Small intestine (tissue), 16 donors: ENCODE results near the gene DHX16. TPM values are rescaled to one million over a fixed set of nuclear protein-coding genes. Genes with fewer than 3 reads are reported as not detected.
"Not testable (repeated sequence)": the region's sequence is repeated elsewhere in the genome, so short reads cannot be mapped to it uniquely, and the experiment has no call there.

ENCODE experiments used
- DNase-seq, 2 donors: peaks; one replicate each; pipeline versions ENCODE4 v3.0.0 to v3.0.0-alpha.2; 2013
- FAIRE-seq: peaks from 2 replicates; lab custom pipeline; 2012; peaks lifted over from hg19 to GRCh38; lab: Jason Lieb, UNC
- H3K27ac ChIP-seq, 3 donors: one replicate each; pipeline ENCODE4 v1.5.1; 2013; ENCODE audit warnings: low read length in 2 of 3, mild to moderate bottlenecking in 2 of 3, control low read depth in 1 of 3, inconsistent platforms in 1 of 3, low read depth in 1 of 3, moderate library complexity in 1 of 3
- H3K27me3 ChIP-seq, 3 donors: one replicate each; pipeline ENCODE4 v1.6.1; 2013; ENCODE audit warnings: low read length in 3 of 3, inconsistent platforms in 1 of 3; ENCODE audit not compliant: control insufficient read depth in 3 of 3, insufficient read depth in 3 of 3
- H3K36me3 ChIP-seq, 3 donors: one replicate each; pipeline ENCODE4 v1.6.1; 2013; ENCODE audit warnings: low read length in 3 of 3, inconsistent platforms in 1 of 3, low read depth in 1 of 3, mild to moderate bottlenecking in 1 of 3, moderate library complexity in 1 of 3; ENCODE audit not compliant: control insufficient read depth in 3 of 3, insufficient read depth in 2 of 3
- H3K4me1 ChIP-seq, 3 donors: one replicate each; pipeline ENCODE4 v1.6.1; 2013; ENCODE audit warnings: low read length in 2 of 3, inconsistent platforms in 1 of 3, low read depth in 1 of 3, mild to moderate bottlenecking in 1 of 3, moderate library complexity in 1 of 3; ENCODE audit not compliant: control insufficient read depth in 3 of 3, insufficient read depth in 2 of 3
- H3K4me3 ChIP-seq, 3 donors: one replicate each; pipeline ENCODE4 v1.5.1; 2013; ENCODE audit warnings: low read length in 3 of 3, control low read depth in 1 of 3, inconsistent platforms in 1 of 3, low read depth in 1 of 3, mild to moderate bottlenecking in 1 of 3, moderate library complexity in 1 of 3
- H3K9me3 ChIP-seq, 2 donors: one replicate each; pipeline ENCODE4 v1.6.1; 2013; ENCODE audit warnings: low read depth in 1 of 2, low read length in 1 of 2; ENCODE audit not compliant: control insufficient read depth in 2 of 2, insufficient read depth in 1 of 2
- WGBS, 3 donors: extraction: QIAGEN DNeasy Blood & Tissue Kit; methylation state at CpG; one replicate each; pipeline ENCODE4 v1.1.7; 2013; 5-methylcytosine and 5-hydroxymethylcytosine counted together
- long read RNA-seq, 10 donors: transcript quantifications; one replicate each; lab custom pipeline, GENCODE V29; 2026
- polyA plus RNA-seq, 4 donors: library from polyadenylated mRNA; stranded (reverse) in 3 of 4; unstranded in 1 of 4; fragments of 200-250 nt in 3 of 4; fragments of 120-200 nt in 1 of 4; gene quantifications; one replicate each; pipeline versions ENCODE4 v1.2.1 to v1.2.3, GENCODE V29; 2013
- donor health status: healthy with polysubstance abuse.
- donor health status: control.
- donor health status: control.
- donor health status: Bipolar disorder and iron deficiency.
- donor health status: healthy.

The DHX16 gene
- 10 to 100 TPM; 27.5 to 82.5 (median 51.4) TPM for polyA plus RNA-seq
- long read RNA-seq, donor 1, partial matches to known transcripts: 5 of 5 reads
- long read RNA-seq, donor 1, other reads (novel, unspliced or antisense): 0 of 5 reads
- long read RNA-seq, donor 2, partial matches to known transcripts: 0 of 1 reads
- long read RNA-seq, donor 2, other reads (novel, unspliced or antisense): 0 of 1 reads
- long read RNA-seq, donor 3, partial matches to known transcripts: 5 of 7 reads
- long read RNA-seq, donor 3, other reads (novel, unspliced or antisense): 0 of 7 reads
- long read RNA-seq, donor 4: 0 reads
- long read RNA-seq, donor 5: 0 reads
- long read RNA-seq, donor 6, partial matches to known transcripts: 0 of 2 reads
- long read RNA-seq, donor 6, other reads (novel, unspliced or antisense): 0 of 2 reads
- long read RNA-seq, donor 7, transcript DHX16-202 (20 exons, 3,445 nt): major isoform, 5 of 5 reads
- long read RNA-seq, donor 7, partial matches to known transcripts: 0 of 5 reads
- long read RNA-seq, donor 7, other reads (novel, unspliced or antisense): 0 of 5 reads
- long read RNA-seq, donor 8, partial matches to known transcripts: 0 of 1 reads
- long read RNA-seq, donor 8, other reads (novel, unspliced or antisense): 0 of 1 reads
- long read RNA-seq, donor 9: 0 reads
- long read RNA-seq, donor 10, partial matches to known transcripts: 0 of 1 reads
- long read RNA-seq, donor 10, other reads (novel, unspliced or antisense): 0 of 1 reads

- 0 to 1% (median 1%) methylated on average over 57 of the region's 57 CpGs for WGBS, 3 donors
- H3K36me3 ChIP-seq: peaks cover 11 to 43% (median 18%) of the 10 kb centered on the region in 3 donors
- peak within 1 kb of the TSS; percentile 81 to 90 (median 84) for H3K27ac ChIP-seq
- H3K4me3 ChIP-seq: peak within 1 kb of the TSS; percentile 88 to 96 (median 88)
- FAIRE-seq (no peak), DNase-seq (peak; percentile 97 to 98)
- H3K4me1 ChIP-seq: peaks cover 0 to 6% (median 5%) of the 10 kb centered on the region in 3 donors
- no peaks in the 10 kb centered on the region for H3K9me3 ChIP-seq
- H3K27me3 ChIP-seq: no peaks in the 10 kb centered on the region
Observed at GRCh38 chr6:30672445-30673253, at the start of gene DHX16. TSS of gene DHX16 (minus strand) at chr6:30673006. CDS start at chr6:30672841, 165 bp downstream.

GRCh38 chr6:30722025-30722279 lies 49.1 kb upstream of the DHX16 start:
- not testable (repeated sequence) for H3K27me3 ChIP-seq, DNase-seq, H3K4me1 ChIP-seq, FAIRE-seq, H3K9me3 ChIP-seq
- WGBS, 3 donors: 5 to 7% (median 6%) methylated on average over 10 of the region's 10 CpGs
- Histone ChIP-seq H3K4me3 (peak overlapping the region; percentile 39 to 78 (median 73)), H3K36me3 (peaks cover 0 to 45% (median 16%) of the 10 kb centered on the region in 3 donors), H3K27ac (peak overlapping the region; percentile 74 to 94 (median 91))

- WGBS, 3 donors: 1 to 2% (median 1%) methylated on average over 51 to 71 of the region's 71 CpGs
- peaks cover 0 to 42% (median 16%) of the 10 kb centered on the region in 3 donors for H3K36me3 ChIP-seq
- DNase-seq: peak; percentile 87 to 97
- H3K9me3 ChIP-seq: no peaks in the 10 kb centered on the region
- peak overlapping the region; percentile 80 to 96 (median 92) for H3K4me3 ChIP-seq
- H3K27me3 ChIP-seq: no peaks in the 10 kb centered on the region
- peaks cover 0 to 7% (median 0%) of the 10 kb centered on the region in 3 donors for H3K4me1 ChIP-seq
- no peak for FAIRE-seq
- peak overlapping the region; percentile 88 to 97 (median 92) for H3K27ac ChIP-seq
Observed at GRCh38 chr6:30721198-30722024, 48.6 kb upstream of the DHX16 start.

GRCh38 chr6:30720738-30721197 lies 48.0 kb upstream of the DHX16 start:
- WGBS, 3 donors: 0 to 1% (median 0%) methylated on average over 27 to 29 of the region's 29 CpGs

GRCh38 chr6:30719791-30720737 lies 47.3 kb upstream of the DHX16 start, which contains the start of gene TUBB:
TSS of gene TUBB (plus strand) at chr6:30720352. CDS start at chr6:30720507, 155 bp downstream.
- H3K27me3 ChIP-seq: no peaks in the 10 kb centered on the region
- peak within 1 kb of the TSS; percentile 80 to 96 (median 92) for H3K4me3 ChIP-seq
- H3K4me1 ChIP-seq: peaks cover 0 to 8% (median 0%) of the 10 kb centered on the region in 3 donors
- WGBS, 3 donors: 0 to 1% (median 1%) methylated on average over 38 of the region's 38 CpGs
- FAIRE-seq (no peak), DNase-seq (peak; percentile 98 to 99)
- no peaks in the 10 kb centered on the region for H3K9me3 ChIP-seq
- H3K27ac ChIP-seq: peak within 1 kb of the TSS; percentile 88 to 97 (median 92)
- H3K36me3 ChIP-seq: peaks cover 0 to 30% (median 10%) of the 10 kb centered on the region in 3 donors

More at GRCh38 chr6:30720738-30721197, 48.0 kb upstream of the DHX16 start:
- FAIRE-seq (no peak), DNase-seq (peak; percentile 66 to 76)
- no peaks in the 10 kb centered on the region for H3K9me3 ChIP-seq
- H3K4me1 ChIP-seq: peaks cover 0 to 8% (median 0%) of the 10 kb centered on the region in 3 donors
- H3K4me3 ChIP-seq: peak overlapping the region; percentile 80 to 96 (median 92)
- peaks cover 0 to 35% (median 12%) of the 10 kb centered on the region in 3 donors for H3K36me3 ChIP-seq
- peak overlapping the region; percentile 88 to 97 (median 92) for H3K27ac ChIP-seq
- no peaks in the 10 kb centered on the region for H3K27me3 ChIP-seq

GRCh38 chr6:30719356-30719755 lies 46.5 kb upstream of the DHX16 start:
- no peaks in the 10 kb centered on the region for H3K27me3 ChIP-seq
- H3K36me3 ChIP-seq: peaks cover 0 to 26% (median 4%) of the 10 kb centered on the region in 3 donors
- DNase-seq: no peak
- WGBS, 3 donors: 15 to 20% (median 15%) methylated on average over 8 of the region's 8 CpGs
- H3K4me1 ChIP-seq: peaks cover 0 to 8% (median 0%) of the 10 kb centered on the region in 3 donors
- no peak for FAIRE-seq
- H3K9me3 ChIP-seq: no peaks in the 10 kb centered on the region
- H3K27ac ChIP-seq: peak overlapping the region; percentile 62 to 92 (median 89)
- peak overlapping the region in 2 of 3 donors; percentile 49 to 92 for H3K4me3 ChIP-seq
